ENCODE measurements around the gene PKNOX1. TPM values are rescaled to one million over a fixed set of nuclear protein-coding genes. Genes with fewer than 3 reads are reported as not detected.
"Not testable (repeated sequence)": the region's sequence is repeated elsewhere in the genome, so short reads cannot be mapped to it uniquely, and the experiment has no call there.

The PKNOX1 gene, protein sequence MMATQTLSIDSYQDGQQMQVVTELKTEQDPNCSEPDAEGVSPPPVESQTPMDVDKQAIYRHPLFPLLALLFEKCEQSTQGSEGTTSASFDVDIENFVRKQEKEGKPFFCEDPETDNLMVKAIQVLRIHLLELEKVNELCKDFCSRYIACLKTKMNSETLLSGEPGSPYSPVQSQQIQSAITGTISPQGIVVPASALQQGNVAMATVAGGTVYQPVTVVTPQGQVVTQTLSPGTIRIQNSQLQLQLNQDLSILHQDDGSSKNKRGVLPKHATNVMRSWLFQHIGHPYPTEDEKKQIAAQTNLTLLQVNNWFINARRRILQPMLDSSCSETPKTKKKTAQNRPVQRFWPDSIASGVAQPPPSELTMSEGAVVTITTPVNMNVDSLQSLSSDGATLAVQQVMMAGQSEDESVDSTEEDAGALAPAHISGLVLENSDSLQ
- 8.1 and 10.5 TPM in 2 replicates for total RNA-seq
- 10.5 and 15.1 TPM in 2 replicates for polyA plus RNA-seq

DNA sequence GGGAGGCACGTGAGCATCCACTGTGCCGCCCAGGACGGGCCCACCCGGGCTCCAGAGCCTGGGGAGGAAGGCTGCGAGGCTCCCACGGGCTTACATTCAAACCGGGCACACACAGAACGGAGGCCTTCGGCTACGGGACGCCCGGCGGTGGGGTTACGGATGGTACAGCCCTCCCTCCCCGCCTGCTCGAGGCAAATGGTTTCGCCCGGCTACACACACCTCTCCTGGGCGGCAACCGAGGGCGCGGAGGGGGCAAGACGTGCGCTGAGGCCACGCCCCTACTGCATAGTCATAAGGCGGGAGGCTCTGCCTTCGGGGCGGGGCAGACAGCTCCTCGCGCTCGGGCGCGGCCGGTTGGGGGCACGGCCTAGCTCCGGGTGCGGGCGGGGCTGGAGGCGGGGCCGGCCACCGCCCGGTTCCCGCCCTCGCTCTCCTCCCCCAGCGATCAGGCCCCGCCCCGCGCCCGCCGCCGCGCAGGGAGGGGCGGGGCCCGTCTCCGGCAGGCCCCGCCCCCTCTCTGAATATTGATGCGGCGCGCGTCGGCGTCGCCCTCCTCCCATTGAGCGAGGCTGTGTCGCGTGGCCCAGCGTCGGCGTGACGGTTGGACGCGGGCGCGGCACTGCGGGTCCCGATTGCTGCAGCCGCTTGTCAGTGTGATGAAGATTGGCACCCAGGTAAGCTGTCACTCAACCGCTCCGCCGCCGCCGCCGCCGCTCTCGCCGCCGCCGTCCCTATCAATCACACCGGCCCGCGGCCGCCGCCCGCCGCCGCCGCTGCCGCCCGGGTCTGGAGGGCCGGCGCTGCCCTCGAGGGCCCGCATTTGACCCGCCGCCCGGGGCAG is at the start of gene PKNOX1:
Gene PKNOX1 (plus strand): TSS at position 572 of the 841 bp plus-strand sequence. CDS start 29,820 bp downstream, outside the sequence.
- Histone ChIP-seq H3K27me3 (no peaks in the 10 kb centered on the region), H3K9me3 (ENCODE audit: low read depth) (peaks cover 3% of the 10 kb centered on the region), H3K4me1 (ENCODE audit: low read depth) (peaks cover 17% of the 10 kb centered on the region), H3K4me3 (peak within 1 kb of the TSS; percentile 76), H3K36me3 (no peaks in the 10 kb centered on the region), H3K27ac (peak within 1 kb of the TSS; percentile 100)
- DNase-seq (ENCODE audit: low read depth in 1 of 2, low spot score in 1 of 2) = peak; percentile 100
- no peak for TF ChIP-seq CTCF (IDR thresholded peaks at IDR 0.05; ENCODE audit: low read depth, low read length)

GRCh38 chr21:42925114-42925926 is 49.0 kb upstream of the PKNOX1 start, which contains the start of gene ERVH48-1:
Gene ERVH48-1, minus strand, starts transcription at chr21:42925630. Its CDS starts 6,624 bp downstream, at chr21:42919006.
- Histone ChIP-seq H3K4me1 (ENCODE audit: low read depth) (peaks cover 4% of the 10 kb centered on the region), H3K4me3 (no peak within 1 kb of the TSS), H3K27ac (peak within 1 kb of the TSS; percentile 69), H3K9me3 (ENCODE audit: low read depth) (no peaks in the 10 kb centered on the region), H3K27me3 (no peaks in the 10 kb centered on the region), H3K36me3 (no peaks in the 10 kb centered on the region)
- peak; percentile 15 to 35 for DNase-seq (ENCODE audit: low read depth in 1 of 2, low spot score in 1 of 2)
- TF ChIP-seq CTCF (IDR thresholded peaks at IDR 0.05; ENCODE audit: low read depth, low read length) = no peak

GRCh38 chr21:42927474-42928200 is 46.7 kb upstream of the PKNOX1 start:
- not testable (repeated sequence) for DNase-seq (ENCODE audit: low read depth in 1 of 2, low spot score in 1 of 2); H3K27ac ChIP-seq; H3K27me3 ChIP-seq; H3K4me1 ChIP-seq (ENCODE audit: low read depth); H3K9me3 ChIP-seq (ENCODE audit: low read depth); H3K4me3 ChIP-seq; H3K36me3 ChIP-seq

DNA sequence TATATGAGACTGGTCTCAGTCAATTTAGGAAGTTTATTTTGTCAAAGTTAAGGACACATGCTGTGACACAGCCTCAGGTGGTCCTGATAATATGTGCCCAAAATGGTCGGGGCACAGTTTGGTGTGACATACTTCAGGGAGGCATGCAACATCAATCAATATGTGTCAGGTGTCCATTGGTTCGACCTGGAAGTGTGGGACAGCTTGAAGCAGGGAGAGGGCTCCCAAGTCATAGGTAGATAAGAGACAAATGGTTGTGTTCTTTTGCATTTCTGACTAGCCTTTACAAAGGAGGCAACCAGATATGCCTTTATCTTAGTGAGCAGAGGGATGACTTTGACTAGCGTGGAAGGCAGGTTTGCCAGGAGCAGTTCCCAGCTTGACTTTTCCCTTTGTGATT is 44.4 kb upstream of the PKNOX1 start:
- Histone ChIP-seq H3K27ac (no peak overlapping the region), H3K27me3 (no peaks in the 10 kb centered on the region), H3K9me3 (ENCODE audit: low read depth) (no peaks in the 10 kb centered on the region), H3K4me1 (ENCODE audit: low read depth) (peaks cover 16% of the 10 kb centered on the region), H3K4me3 (no peak overlapping the region), H3K36me3 (no peaks in the 10 kb centered on the region)
- TF ChIP-seq CTCF (IDR thresholded peaks at IDR 0.05; ENCODE audit: low read depth, low read length) = no peak
- no peak for DNase-seq (ENCODE audit: low read depth in 1 of 2, low spot score in 1 of 2)

DNA sequence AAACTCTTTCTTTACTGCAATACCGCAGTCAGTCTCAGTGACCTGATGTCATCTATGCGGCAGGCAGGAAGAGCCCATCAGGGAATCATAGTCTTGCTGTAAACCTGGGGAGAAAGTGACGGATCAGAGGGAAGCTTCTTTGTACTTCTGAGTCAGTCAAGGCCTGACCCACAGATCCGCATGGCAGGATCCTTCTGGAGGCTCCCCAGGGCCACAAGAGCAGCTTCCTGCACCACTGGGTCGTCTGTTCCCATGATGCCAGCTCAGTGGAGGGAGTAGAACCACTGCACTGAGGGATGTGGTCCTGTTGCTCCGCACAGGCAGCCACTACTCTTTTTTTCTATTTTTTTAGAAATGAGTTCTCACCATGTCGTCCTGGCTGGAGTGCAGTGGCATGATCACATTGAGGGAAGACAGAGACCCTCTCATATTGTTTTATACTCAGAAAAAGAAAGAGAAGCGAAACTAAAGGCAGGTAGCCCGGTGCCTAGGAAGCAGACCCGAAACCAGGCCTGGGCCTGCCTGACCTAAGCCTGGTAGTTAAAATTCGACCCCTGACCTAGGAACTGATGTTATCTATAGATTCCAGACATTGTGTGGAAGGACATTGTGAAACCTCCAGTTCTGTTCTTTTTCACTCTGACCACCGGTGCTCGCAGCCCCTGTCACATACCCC is 42.7 kb upstream of the PKNOX1 start:
- Histone ChIP-seq H3K4me1 (ENCODE audit: low read depth) (peaks cover 20% of the 10 kb centered on the region), H3K9me3 (ENCODE audit: low read depth) (no peaks in the 10 kb centered on the region), H3K27me3 (no peaks in the 10 kb centered on the region), H3K27ac (peak overlapping the region; percentile 73), H3K4me3 (no peak overlapping the region), H3K36me3 (no peaks in the 10 kb centered on the region)
- no peak for TF ChIP-seq CTCF (IDR thresholded peaks at IDR 0.05; ENCODE audit: low read depth, low read length)
- no peak for DNase-seq (ENCODE audit: low read depth in 1 of 2, low spot score in 1 of 2)

- not testable (repeated sequence) for DNase-seq (ENCODE audit: low read depth in 1 of 2, low spot score in 1 of 2); H3K4me3 ChIP-seq; H3K9me3 ChIP-seq (ENCODE audit: low read depth); H3K36me3 ChIP-seq; H3K27me3 ChIP-seq
- H3K27ac ChIP-seq = peak overlapping the region; percentile 73
- peaks cover 29% of the 10 kb centered on the region for H3K4me1 ChIP-seq (ENCODE audit: low read depth)
Observed at GRCh38 chr21:42932378-42933136, 41.8 kb upstream of the PKNOX1 start.

DNA sequence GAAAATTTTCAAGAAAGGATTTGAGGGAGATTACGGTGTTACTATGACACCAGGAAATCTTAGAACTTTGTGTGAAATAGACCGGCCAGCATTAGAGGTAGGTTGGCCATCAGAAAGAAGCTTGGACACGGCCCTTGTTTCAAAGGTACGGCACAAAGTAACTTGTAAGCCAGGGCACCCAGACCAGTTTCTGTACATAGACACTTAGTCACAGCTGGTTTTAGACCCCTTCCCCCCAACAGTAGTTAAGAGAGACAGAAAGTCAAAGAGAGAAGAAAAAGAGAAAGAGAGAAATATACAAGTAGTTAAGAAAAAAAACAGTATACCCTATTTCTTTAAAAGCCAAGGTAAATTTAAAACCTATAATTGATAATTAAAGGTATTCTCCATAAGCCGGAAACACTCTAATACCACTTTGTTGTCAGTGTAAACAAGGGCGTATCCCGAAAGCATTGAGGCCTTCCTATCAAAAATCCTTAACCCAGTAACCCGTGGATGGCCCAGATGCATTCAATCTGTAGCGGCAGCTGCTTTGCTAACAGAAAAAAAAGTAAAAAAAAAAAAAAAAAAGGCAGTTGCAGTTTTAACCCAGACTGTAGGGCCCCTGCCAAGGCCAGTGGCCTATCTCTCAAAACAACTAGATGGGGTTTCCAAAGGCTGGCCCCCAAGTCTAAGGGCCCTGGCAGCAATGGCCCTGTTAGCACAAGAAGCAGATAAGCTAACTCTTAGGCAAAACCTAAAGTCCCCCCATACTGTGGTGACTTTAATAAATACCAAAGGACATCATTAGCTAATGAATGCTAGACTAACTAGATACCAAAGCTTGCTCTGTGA is 41.0 kb upstream of the PKNOX1 start:
- not testable (repeated sequence) for H3K36me3 ChIP-seq; H3K9me3 ChIP-seq (ENCODE audit: low read depth); H3K27me3 ChIP-seq; H3K4me3 ChIP-seq
- H3K4me1 ChIP-seq (ENCODE audit: low read depth) = peaks cover 33% of the 10 kb centered on the region
- peak in 1 of 2 donors; percentile 9 for DNase-seq (ENCODE audit: low read depth in 1 of 2, low spot score in 1 of 2)
- H3K27ac ChIP-seq = peak overlapping the region; percentile 73
